Mesothelial cell of epicardium (in vitro differentiated cells): Measurements from ENCODE around the gene USP12. TPM values are rescaled to one million over a fixed set of nuclear protein-coding genes. Genes with fewer than 3 reads are reported as not detected.

Experiments
- DNase-seq, 2 experiments: peaks; one replicate each; pipeline ENCODE4 v3.0.0; 2021; ENCODE audit warnings: low spot score in 2 of 2; ENCODE audit not compliant: unreplicated experiment in 2 of 2
- H3K27ac Mint-ChIP-seq: 2 replicates; pipeline ENCODE4 v1.8.0; 2021; ENCODE audit warnings: mixed read lengths
- H3K27me3 Mint-ChIP-seq: 2 replicates; pipeline ENCODE4 v1.8.0; 2021; ENCODE audit warnings: low read depth, mixed read lengths
- H3K36me3 Mint-ChIP-seq: 2 replicates; pipeline ENCODE4 v1.8.0; 2021; ENCODE audit warnings: mixed read lengths
- H3K4me1 Mint-ChIP-seq: 2 replicates; pipeline ENCODE4 v1.8.0; 2021; ENCODE audit warnings: mixed read lengths
- H3K4me3 Mint-ChIP-seq: 2 replicates; pipeline ENCODE4 v1.8.0; 2021; ENCODE audit warnings: mild to moderate bottlenecking, moderate library complexity, mixed read lengths
- H3K9me3 Mint-ChIP-seq: 2 replicates; pipeline ENCODE4 v1.8.0; 2021; ENCODE audit warnings: mixed read lengths
- CTCF ChIP-seq: fragments of 200-600 bp; sonication (generic); IDR thresholded peaks from one replicate; pipeline ENCODE4 v1.5.0; 2021; ENCODE audit warnings: antibody characterized with exemption; ENCODE audit not compliant: unreplicated experiment
- total RNA-seq: library from RNA; stranded (reverse); gene quantifications from 3 replicates; pipeline ENCODE4 v1.2.1, GENCODE V29; 2021

The USP12 gene
- total RNA-seq, 1 donor from 2014 or later: 22.3 TPM

- H3K9me3 Mint-ChIP-seq: peaks cover 11% of the 10 kb centered on the region
- H3K4me1 Mint-ChIP-seq: no peaks in the 10 kb centered on the region
- no peaks in the 10 kb centered on the region for H3K27me3 Mint-ChIP-seq
- H3K36me3 Mint-ChIP-seq: peaks cover 21% of the 10 kb centered on the region
- DNase-seq: no peak
- no peak for TF ChIP-seq CTCF
- H3K27ac Mint-ChIP-seq: no peak overlapping the region
- H3K4me3 Mint-ChIP-seq: no peak overlapping the region
These were observed 36.6 kb downstream of the USP12 start for GRCh38 chr13:27135023-27135422.

- Mint-ChIP-seq H3K27ac (no peak overlapping the region), H3K36me3 (peaks cover 19% of the 10 kb centered on the region), H3K4me3 (no peak overlapping the region), H3K9me3 (peaks cover 13% of the 10 kb centered on the region), H3K4me1 (peaks cover under 1% of the 10 kb centered on the region), H3K27me3 (no peaks in the 10 kb centered on the region)
- DNase-seq: no peak
- TF ChIP-seq CTCF: no peak
These were observed 37.7 kb downstream of the USP12 start for GRCh38 chr13:27133889-27134288.

GRCh38 chr13:27132538-27132937, 39.1 kb downstream of the USP12 start:
- H3K4me1 Mint-ChIP-seq: peaks cover 10% of the 10 kb centered on the region
- peaks cover 19% of the 10 kb centered on the region for H3K36me3 Mint-ChIP-seq
- H3K9me3 Mint-ChIP-seq: peaks cover 13% of the 10 kb centered on the region
- no peak overlapping the region for H3K4me3 Mint-ChIP-seq
- no peak for TF ChIP-seq CTCF
- no peak overlapping the region for H3K27ac Mint-ChIP-seq
- no peaks in the 10 kb centered on the region for H3K27me3 Mint-ChIP-seq
- no peak for DNase-seq

GRCh38 chr13:27131906-27132305, 39.7 kb downstream of the USP12 start:
- no peak overlapping the region for H3K27ac Mint-ChIP-seq

GRCh38 chr13:27130979-27131623, 40.5 kb downstream of the USP12 start:
- no peak for TF ChIP-seq CTCF
- H3K9me3 Mint-ChIP-seq: peaks cover 13% of the 10 kb centered on the region
- no peak overlapping the region for H3K27ac Mint-ChIP-seq
- peaks cover 15% of the 10 kb centered on the region for H3K4me1 Mint-ChIP-seq
- no peaks in the 10 kb centered on the region for H3K27me3 Mint-ChIP-seq
- peaks cover 23% of the 10 kb centered on the region for H3K36me3 Mint-ChIP-seq
- DNase-seq: no peak
- no peak overlapping the region for H3K4me3 Mint-ChIP-seq

More at GRCh38 chr13:27131906-27132305, 39.7 kb downstream of the USP12 start:
- no peak for DNase-seq
- Mint-ChIP-seq H3K36me3 (peaks cover 19% of the 10 kb centered on the region), H3K27me3 (no peaks in the 10 kb centered on the region), H3K4me3 (no peak overlapping the region), H3K4me1 (peaks cover 15% of the 10 kb centered on the region), H3K9me3 (peaks cover 13% of the 10 kb centered on the region)
- no peak for TF ChIP-seq CTCF
